NCI-H82 (cell line): ENCODE data around the gene NOL6.
"Not testable (repeated sequence)": the region's sequence is repeated elsewhere in the genome, so short reads cannot be mapped to it uniquely, and the experiment has no call there.

Source experiments
- DNase-seq: peaks from one replicate; lab custom pipeline; 2025; lab: John Stamatoyannopoulos, UW

Gene NOL6

DNA sequence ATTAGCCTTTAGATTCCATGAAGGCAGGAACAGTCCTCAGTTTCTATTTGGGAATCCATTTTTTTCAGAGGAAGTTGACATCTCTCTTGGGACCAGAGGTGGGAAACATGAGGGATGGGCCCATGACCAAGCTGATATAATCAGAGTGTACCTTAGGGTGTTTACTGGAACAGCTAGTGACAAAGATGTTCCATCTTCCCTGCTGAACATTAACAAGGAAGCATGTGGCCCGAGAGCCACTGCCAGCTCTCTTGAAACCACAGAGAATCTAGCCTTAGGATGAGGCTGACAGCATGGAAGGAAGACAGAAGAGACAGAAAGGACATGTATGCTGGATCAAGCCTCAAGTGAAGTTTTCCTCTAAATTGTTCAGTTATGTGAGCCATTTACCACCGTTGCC, 42.3 kb downstream of the NOL6 start:
- DNase-seq: no peak

DNA sequence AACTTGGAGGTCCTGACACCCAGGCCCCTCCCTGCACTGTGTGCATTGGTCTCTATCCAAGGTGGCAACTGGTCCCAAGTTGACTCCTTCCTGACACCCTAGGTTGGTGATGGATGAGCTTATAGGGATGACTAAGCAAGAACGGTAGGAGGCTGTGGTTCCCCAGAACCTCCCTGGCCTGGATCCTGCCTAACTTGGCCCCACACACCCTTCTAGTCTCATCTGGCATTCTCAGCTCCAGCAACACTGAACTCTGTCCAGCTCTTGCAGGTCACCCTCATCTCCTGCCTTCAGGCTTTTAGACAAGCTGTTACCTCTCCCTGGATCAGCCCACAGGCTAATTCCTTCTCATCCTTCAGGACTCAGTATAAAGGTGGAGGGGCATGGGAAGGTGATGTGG, 42.8 kb downstream of the NOL6 start:
- DNase-seq: peak; percentile 25

DNA sequence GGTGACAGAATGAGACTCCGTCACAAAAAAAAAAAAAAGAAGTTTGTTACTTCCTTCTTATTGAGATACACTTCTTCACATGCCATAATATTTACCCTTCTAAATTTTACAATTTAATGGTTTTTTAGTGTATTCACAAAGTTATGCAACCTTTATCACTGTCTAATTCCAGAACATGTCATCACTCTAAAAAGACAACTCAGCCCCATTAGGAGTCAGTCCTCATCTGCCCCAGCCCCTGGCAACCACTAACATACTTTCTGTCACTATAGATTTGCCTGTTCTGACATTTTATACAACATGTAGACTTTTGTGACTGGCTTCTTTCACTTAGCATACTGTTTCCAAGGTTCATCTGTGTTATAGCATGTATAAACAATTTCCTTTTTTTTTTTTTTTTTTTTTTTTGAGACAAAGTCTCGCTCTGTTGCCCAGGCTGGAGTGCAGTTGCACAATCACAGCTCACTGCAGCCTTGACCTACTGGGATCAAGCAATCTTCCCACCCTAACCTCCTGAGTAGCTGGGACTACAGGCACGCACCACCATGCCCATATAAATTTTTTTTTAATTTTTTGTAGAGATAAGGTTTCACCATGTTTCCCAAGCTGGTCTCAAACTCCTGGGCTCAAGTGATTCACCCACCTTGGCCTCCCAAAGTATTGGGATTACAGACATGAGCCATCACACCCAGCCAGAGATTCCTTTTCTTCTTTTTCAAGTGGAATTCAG, 44.3 kb downstream of the NOL6 start:
- no peak for DNase-seq

DNA sequence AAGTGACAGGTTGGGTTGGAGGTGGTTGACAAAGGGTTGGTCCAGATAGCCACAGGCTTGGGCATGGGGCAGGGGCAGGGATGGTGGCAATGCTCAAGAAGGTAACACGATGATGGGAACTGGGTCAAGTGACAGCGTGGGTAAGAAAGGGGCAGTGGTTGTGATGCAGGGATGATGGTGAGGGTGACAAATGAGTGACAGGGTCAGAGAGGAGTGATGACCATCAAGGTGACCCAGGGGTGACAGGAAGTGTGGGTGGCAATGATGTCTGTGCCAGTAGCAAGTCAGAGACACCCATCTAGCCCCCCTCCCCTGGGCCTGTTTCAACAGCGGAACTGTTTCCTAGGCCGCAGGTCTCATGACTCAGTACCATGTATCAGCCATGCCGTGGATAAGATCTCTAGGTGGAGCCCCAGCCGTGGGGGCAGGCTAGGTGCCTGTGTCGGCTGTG, 46.9 kb downstream of the NOL6 start:
- no peak for DNase-seq

DNA sequence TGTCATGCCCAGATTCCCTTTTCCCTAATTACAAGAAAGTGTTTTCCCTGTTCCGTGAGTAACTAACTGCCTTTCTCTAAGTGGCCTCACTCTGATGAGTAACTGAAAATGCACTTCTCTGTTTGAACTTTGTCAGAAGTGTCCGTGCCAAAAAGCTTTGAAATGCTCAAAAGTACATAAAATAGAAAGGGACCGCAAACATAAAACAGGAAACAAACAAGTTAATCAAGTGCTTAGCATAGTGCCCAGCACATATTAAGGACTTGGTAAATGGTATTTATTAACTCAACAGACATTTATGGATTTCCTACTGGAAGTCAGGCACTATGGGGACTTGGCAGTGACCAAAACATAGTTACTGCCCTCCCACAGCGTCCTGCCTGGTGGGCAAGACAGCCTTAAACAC, 48.6 kb downstream of the NOL6 start:
- no peak for DNase-seq

DNA sequence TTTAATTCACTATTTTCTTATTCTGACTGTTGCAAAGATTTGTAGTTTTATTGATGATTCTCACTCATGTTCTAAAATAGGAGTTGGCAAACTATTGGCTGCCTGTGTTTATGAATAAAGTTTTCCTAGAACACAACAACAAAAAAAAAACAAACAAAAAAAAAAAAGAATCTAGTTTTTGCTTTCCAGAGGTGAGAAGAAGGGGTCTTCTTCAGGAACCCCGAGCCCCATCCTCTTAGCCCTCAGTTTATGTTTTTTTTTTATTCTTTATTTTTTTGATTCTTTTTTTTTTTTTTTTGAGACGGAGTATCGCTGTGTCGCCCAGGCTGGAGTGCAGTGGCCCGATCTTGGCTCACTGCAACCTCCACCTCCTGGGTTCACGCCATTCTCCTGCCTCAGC, 49.2 kb downstream of the NOL6 start:
- DNase-seq: not testable (repeated sequence)

DNA sequence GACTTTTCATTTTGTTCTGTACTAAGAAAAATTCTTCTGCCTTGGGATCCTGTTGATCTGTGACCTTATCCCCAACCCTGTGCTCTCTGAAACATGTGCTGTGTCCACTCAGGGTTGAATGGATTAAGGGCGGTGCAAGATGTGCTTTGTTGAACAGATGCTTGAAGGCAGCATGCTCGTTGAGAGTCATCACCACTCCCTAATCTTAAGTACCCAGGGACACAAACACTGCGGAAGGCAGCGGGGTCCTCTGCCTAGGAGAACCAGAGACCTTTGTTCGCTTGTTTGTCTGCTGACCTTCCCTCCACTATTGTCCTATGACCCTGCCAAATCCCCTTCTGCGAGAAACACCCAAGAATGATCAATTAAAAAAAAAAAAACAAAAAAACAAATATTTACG, 49.7 kb downstream of the NOL6 start:
- peak; percentile 56 for DNase-seq

DNA sequence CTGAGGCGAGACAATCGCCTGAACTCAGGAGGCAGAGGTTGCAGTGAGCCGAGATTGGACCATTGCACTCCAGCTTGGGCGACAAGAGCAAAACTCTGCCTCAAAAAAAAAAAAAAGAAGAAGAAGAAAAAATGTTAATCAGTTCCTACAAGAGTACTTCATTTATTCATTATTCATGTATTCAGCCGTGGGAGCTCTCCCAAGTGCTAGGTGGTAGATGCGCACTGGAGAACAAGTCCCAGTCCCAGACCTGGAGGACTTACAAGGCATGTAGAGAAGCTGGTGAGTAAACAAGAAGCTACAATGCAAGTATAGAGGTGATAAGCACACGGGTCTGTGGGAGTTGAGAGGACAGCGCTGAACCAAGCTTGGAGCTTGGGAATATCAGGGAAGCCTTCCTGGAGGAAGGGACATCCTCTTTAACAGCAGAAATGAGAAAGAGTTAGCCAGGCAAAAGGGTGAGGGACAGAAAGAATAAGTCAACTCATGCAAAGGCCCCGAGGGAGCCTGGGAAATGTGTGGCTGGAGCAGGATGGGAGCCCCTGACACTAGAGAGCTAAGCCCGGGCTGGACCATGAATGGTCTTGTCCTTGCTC, 53.9 kb downstream of the NOL6 start:
- no peak for DNase-seq

DNA sequence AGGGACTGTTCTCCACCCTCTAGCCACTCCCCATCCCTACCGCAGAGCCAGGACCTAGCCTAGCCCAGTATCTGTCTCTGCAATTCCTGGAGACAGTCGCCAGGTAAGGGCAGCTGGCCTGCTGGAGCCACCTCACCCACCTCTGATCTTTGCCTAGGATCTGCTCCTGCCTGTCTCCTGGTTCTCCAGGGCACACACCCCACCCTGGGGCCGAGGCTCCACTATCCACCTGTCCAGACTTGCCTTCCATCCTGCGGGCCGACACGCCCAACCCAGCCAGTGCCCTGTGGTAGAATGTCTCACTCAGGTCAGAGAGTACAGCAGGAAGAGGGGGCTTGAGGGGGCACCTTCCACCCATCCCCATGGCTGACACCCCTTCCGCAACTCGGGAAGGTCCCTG, 55.6 kb downstream of the NOL6 start:
- DNase-seq: no peak

DNA sequence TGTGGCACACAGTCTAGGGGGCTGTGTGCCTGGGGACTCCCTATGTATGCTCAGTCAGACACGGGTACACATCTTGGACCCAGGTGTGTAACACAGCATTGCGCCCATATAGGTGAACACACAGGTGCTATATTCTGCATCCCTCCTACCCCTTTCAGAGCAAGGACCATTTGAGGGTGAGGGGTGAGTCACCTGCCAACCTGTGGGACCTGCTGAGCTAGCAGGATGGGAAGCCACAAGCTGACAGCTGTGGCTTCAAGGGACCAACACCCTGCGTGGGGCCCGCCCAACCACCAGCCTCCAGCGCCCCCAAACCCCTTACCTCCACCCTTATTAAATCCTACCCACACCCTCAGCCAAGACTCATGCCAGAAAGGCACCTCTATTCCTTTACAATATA, 56.7 kb downstream of the NOL6 start:
- DNase-seq: no peak

DNA sequence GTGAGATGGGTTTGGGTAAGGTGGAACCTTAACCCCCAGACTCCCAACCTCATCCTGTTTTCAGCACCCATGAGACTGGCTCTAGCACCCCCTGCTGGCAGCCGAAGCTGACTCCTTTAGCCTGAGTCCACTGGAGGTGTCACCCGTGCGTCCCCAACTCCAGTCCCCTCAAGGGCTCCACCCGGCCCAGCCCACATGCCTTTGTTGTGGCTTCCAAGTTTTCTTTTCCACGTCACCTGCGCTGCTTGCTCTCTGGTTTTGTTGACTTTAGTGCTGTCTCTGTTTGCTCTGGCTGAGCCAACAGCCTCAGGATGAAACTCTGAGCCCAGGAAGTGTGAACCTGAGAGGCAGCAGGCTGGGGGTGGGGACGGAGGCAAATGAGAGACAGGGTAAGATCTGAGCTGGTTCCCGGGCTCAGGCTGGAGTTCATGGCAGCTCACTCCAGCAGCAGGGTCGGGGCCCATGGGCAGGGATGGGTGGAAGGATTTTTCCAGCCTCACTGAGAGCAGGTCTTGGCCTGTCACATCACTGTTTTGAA, 58.2 kb downstream of the NOL6 start:
- DNase-seq: peak; percentile 67

DNA sequence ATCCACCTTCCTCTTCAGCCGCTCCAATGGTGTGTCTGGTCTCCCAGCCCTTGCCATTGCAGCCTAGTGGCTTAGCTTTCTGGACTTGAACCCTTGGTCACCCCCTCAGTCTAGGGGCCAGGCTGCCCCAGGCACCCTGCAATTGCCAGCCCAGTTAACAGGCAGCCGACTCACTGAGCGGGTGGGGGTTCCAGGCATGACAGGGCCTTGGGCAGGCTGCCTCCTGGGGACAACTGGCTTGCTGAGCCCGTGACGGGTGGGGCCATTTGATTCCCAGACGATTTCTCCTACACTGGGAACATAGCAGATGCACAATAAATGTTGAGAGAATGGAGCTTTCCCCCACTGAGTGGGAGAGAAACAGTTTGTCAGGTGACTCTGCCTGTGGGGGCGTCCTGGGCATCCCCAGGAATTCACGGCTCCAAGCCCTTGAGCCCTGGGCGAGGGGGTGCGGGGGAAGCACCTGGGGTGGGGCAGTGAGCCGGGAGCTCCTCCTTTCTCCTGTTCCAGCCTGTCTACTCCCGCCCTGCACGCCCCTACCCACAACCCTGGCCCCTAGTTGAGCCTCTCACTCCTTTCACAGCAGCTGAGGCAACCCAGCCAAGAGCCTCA, 58.7 kb downstream of the NOL6 start:
- DNase-seq: no peak

DNA sequence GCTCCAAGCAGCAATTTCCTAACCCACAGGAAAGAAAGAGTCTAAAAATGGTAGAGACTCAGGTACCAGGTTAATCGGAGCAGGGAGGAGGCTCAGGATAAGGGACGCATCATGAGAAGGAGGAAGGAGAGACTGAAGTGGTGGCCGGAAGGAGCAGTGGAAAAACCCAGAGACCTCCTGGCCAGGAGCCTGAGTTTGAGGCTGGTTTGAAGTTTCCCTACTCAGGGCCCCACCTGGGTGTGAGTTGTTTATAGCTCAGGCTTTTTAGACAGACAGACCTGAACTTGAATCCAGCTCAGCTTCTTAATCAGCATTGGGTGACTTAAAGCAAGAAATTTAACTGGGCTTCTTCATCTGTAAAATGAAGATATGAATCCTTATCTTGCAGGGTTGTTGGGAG, 59.5 kb downstream of the NOL6 start:
- DNase-seq: no peak
